Stimulated activated naive B cell treated with anti-CD40 and anti-IgM and Interleukin-4, amounts not matched to agents 10 μg/mL and 1 μg/mL and 100 μg/mL, for 72 hours (primary cell): Measurements from ENCODE around the gene NKAIN4.
A peak's percentile ranks its signal among the peaks of the same experiment; 100 is the strongest.

Experiments
- ATAC-seq, 2 donors: fragments of 150-1000 bp; cut with Tn5 transposase; replicated peaks; 2 replicates each; pipeline ENCODE4 v1.10.0; 2021; ENCODE audit warnings: moderate library complexity in 1 of 2
- DNase-seq: peaks from one replicate; pipeline ENCODE4 v3.0.0; 2021
- H3K27ac Mint-ChIP-seq: one replicate; pipeline ENCODE4 v1.8.0; 2022; ENCODE audit warnings: mild to moderate bottlenecking, mixed read lengths
- H3K27me3 Mint-ChIP-seq, 2 donors: one replicate each; pipeline ENCODE4 v1.8.0; 2022; ENCODE audit warnings: mixed read lengths in 2 of 2
- H3K36me3 Mint-ChIP-seq, 2 donors: one replicate each; pipeline ENCODE4 v1.8.0; 2022; ENCODE audit warnings: mixed read lengths in 2 of 2, mild to moderate bottlenecking in 1 of 2
- H3K4me1 Mint-ChIP-seq, 2 donors: one replicate each; pipeline ENCODE4 v1.8.0; 2022; ENCODE audit warnings: mixed read lengths in 2 of 2, mild to moderate bottlenecking in 1 of 2
- H3K4me3 Mint-ChIP-seq, 2 donors: one replicate each; pipeline ENCODE4 v1.8.0; 2022; ENCODE audit warnings: mild to moderate bottlenecking in 2 of 2, mixed read lengths in 2 of 2, moderate library complexity in 1 of 2
- H3K9me3 Mint-ChIP-seq, 2 donors: one replicate each; pipeline ENCODE4 v1.8.0; 2022; ENCODE audit warnings: mixed read lengths in 2 of 2, mild to moderate bottlenecking in 1 of 2

Gene NKAIN4

DNA sequence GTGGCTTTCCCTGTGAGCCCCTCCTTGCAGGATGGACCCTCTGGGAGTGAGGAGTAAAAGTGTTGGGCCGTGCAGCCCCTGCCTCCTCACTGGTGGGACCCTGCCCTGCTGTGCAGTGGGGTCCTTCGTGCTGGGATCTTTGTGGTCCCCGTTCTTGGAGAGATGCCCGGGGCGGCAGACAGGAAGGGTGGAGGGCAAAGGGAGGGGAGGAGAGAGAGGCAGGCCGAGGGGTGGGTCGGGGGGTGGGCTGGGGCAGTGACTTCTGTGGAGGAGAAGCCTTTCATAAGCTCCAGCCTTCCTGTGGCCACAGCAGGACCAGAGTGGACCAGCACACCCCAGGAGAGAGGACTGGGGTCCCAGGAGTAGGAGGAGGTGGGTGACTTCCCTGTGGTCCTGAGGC is 38.6 kb upstream of the NKAIN4 start, which contains the start of gene COL20A1:
Gene COL20A1 (plus strand): TSS at position 283 of the 400 bp plus-strand sequence. CDS start 1,922 bp downstream, outside the sequence.
- H3K36me3 Mint-ChIP-seq = peaks cover 5 to 17% of the 10 kb centered on the region in 2 donors
- no peak for DNase-seq
- H3K27ac Mint-ChIP-seq = peak within 1 kb of the TSS; percentile 20
- H3K4me3 Mint-ChIP-seq = no peak within 1 kb of the TSS
- peaks cover 29 to 31% of the 10 kb centered on the region in 2 donors for H3K27me3 Mint-ChIP-seq
- no peak for ATAC-seq
- no peaks in the 10 kb centered on the region for H3K9me3 Mint-ChIP-seq
- H3K4me1 Mint-ChIP-seq = peaks cover 7 to 9% of the 10 kb centered on the region in 2 donors

DNA sequence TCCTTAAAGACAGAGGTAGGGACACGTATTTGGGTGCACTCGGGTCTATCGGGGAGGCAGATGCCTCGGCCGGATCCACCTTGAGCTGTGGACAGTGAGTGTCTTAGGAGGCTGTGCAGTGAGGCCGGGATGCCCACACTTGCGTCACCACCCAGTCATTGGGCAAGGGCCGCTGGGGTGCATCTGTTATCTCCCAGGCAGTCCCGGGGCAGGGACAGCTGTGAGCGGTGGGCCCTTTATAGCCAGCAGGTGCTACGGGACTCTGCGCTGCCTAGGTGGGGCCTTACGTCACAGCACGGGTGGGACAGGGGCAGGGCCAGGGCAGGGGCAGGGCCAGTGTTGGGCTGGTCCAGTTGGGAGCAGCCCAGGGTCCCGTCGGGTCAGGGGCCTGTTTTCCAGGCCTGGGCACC is 38.0 kb upstream of the NKAIN4 start:
- Mint-ChIP-seq H3K36me3 (peaks cover 5 to 17% of the 10 kb centered on the region in 2 donors), H3K4me1 (peaks cover 7 to 9% of the 10 kb centered on the region in 2 donors), H3K27me3 (peaks cover 26 to 28% of the 10 kb centered on the region in 2 donors), H3K9me3 (no peaks in the 10 kb centered on the region), H3K27ac (peak overlapping the region; percentile 20), H3K4me3 (no peak overlapping the region)
- ATAC-seq (no peak), DNase-seq (no peak)

DNA sequence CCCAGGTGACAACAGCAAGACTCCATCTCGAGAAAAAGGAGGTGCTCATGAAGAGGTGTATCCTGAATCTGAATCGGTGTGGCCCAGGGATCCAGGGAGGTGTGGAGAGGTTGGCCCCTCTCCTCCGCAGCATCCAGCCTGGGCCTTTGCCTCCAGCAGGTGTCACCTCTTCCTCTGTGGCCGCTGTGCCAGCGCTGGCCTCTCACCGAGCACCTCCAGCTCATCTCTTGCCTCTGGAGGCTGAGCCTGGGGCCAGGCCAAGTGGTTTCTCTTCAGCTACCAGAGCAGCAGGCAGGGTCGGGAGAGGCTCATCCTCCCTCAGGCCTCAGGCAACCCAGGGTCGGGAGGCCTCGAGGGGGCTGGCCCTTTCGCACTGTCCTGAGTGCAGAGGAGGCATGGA is 37.5 kb upstream of the NKAIN4 start:
- Mint-ChIP-seq H3K9me3 (no peaks in the 10 kb centered on the region), H3K4me1 (peaks cover 7 to 9% of the 10 kb centered on the region in 2 donors), H3K36me3 (peaks cover 6 to 17% of the 10 kb centered on the region in 2 donors), H3K4me3 (no peak overlapping the region), H3K27ac (no peak overlapping the region), H3K27me3 (peaks cover 22 to 26% of the 10 kb centered on the region in 2 donors)
- no peak for DNase-seq
- ATAC-seq = no peak

DNA sequence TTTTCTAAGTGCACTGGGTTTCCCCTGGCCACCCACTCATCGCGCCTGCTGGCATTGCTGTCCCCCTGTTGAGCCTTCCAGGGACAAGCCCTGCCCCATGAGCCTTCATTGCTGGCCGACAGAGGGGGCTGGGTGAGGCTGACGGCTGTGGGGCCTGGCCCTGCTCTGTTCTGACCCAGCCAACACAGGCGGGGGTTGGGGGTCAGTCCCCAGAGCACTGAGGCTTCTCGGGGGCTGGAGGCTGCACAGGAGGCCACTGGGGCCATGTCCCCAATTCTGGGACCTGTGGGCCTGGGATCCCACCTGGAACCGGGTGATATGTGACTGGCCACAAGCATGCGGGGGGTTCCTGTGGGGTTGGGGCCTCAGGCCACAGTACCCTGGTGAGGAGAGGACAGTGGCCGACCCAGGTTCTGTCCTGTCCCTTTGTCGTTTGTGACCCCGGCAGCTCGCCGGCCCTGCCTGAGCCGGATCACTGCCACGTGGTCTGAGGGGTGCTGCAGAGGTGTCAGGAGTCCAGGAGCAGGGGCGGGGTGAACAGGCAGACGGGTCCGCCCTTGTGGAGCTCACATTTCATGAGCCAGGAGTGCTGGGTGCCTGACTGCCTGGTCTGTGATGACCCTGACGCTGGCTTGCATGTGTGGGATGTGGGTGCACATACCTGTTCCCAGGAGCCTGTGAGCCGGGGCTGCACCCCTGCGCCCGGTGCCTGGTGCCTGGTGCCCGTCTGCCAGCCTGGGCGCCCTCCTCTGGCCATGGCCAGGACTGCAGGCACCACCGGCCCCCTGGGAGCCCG is 36.6 kb upstream of the NKAIN4 start:
- DNase-seq (peak; percentile 46), ATAC-seq (peak; percentile 71 to 74)
- Mint-ChIP-seq H3K4me1 (peaks cover 7 to 9% of the 10 kb centered on the region in 2 donors), H3K27me3 (peaks cover 18 to 24% of the 10 kb centered on the region in 2 donors), H3K4me3 (no peak overlapping the region), H3K36me3 (peaks cover 8 to 22% of the 10 kb centered on the region in 2 donors), H3K9me3 (no peaks in the 10 kb centered on the region), H3K27ac (peak overlapping the region; percentile 9)

DNA sequence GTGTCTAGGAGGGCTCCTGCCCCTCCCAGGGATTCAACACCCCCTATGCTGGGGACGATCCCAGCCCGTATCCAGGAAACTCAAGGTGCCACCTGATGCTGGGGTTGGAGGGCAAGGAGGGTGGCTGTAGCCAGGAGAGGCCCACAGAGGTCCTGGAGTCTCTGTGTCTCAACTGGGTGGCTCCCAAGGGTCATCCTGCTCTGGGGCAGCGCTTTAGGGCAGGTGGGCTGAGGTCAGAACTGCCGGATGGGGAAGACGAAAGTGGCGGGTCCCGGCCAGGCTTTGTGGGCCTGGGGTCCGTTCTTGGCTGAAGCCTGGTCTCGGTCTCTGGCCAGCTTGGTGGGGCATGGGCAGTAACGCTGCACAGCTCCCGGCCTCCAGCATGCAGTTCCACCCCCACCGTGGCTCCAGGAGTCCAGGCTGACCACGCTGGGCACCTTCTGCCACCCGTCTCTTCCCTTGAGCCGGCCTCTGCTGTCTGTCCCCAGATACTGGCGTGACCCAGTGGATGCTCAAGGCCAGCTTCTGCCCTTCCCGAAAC is 35.9 kb upstream of the NKAIN4 start:
- ATAC-seq (no peak), DNase-seq (no peak)
- peaks cover 4 to 9% of the 10 kb centered on the region in 2 donors for H3K4me1 Mint-ChIP-seq
- no peak overlapping the region for H3K27ac Mint-ChIP-seq
- H3K9me3 Mint-ChIP-seq = no peaks in the 10 kb centered on the region
- H3K36me3 Mint-ChIP-seq = peaks cover 11 to 23% of the 10 kb centered on the region in 2 donors
- H3K4me3 Mint-ChIP-seq = no peak overlapping the region
- H3K27me3 Mint-ChIP-seq = peaks cover 12 to 17% of the 10 kb centered on the region in 2 donors

DNA sequence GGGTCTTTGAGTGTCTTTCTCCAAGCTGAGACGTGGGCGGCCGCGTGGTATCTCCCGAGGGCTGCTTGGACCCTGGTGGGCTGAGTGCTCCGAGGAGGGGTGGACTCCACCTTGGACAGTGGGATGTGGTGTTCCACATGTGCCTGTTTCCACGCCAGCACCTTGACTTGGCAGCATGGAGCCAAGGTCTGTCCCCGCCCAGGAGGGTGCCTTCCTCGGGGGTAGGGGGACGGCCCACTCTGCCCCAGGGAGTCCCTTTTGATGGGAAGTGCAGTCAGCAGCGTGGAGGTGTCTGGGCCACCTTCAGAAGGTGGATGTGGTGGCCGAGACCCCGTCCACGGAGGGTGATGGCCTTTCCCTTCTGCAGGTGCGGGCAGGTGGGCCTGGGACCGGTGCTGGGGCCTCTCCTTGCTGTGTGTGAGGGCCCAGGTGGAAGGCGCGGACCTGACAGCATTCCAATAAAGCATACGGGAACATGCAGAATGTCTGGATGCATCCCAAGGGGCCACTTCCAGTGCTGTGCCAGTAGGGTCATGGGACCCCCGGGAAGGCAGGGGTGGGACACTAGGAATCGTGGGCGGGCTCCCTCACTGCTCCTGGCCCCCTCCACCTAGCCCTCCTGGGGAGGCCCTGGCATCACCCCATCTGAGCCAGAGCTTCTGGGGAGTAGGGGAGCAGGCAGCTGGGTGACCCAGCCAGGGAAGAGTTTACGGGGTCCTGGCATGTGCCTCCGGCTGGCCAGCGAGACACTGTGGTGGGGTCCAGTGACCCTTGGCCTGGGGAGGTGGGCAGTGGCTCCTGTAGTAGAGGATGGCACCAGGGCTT is 35.3 kb upstream of the NKAIN4 start:
- H3K4me3 Mint-ChIP-seq = no peak overlapping the region

DNA sequence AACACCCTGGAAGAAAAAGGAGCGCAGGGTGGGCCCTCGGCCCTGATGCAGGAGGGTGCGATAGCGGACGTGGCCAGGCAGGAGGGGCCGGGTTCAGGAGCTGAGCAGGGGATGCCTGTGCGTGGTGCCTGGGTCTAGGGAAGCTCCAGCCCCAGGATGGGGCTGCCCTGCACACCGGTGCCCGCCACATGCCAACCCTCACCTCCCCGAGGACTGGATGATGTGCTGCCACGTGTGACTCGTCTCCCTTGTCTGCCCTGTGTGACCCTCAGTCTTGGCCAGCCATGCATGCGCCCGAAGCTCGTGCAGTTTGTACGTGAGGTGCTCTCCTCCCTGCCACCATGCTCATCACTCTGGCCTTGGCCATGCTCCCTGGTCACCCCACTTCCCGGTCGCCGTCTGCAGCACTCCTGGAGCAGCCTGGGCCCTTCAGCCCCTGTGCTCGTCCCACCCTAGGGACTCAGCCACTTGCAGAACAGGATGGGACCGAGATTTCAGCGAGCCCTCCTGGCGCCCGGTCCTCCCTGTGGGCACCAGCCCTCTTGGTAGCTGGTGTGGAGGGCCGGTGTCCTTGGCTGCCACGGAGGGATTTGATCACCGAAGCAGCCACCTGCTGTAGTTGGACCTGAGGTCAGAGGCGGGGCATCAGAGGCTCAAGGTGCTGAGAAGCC is 34.5 kb upstream of the NKAIN4 start:
- Mint-ChIP-seq H3K4me1 (peaks cover 7 to 9% of the 10 kb centered on the region in 2 donors), H3K36me3 (peaks cover 12 to 30% of the 10 kb centered on the region in 2 donors), H3K27me3 (peaks cover 0 to 6% of the 10 kb centered on the region in 2 donors), H3K4me3 (no peak overlapping the region), H3K9me3 (no peaks in the 10 kb centered on the region), H3K27ac (no peak overlapping the region)
- no peak for ATAC-seq
- no peak for DNase-seq

More for the DNA sequence above, 35.3 kb upstream of the NKAIN4 start:
- peaks cover 5 to 9% of the 10 kb centered on the region in 2 donors for H3K4me1 Mint-ChIP-seq
- peak overlapping the region; percentile 20 for H3K27ac Mint-ChIP-seq
- ATAC-seq (no peak), DNase-seq (no peak)
- peaks cover 12 to 26% of the 10 kb centered on the region in 2 donors for H3K36me3 Mint-ChIP-seq
- H3K9me3 Mint-ChIP-seq = no peaks in the 10 kb centered on the region
- H3K27me3 Mint-ChIP-seq = peaks cover 5 to 10% of the 10 kb centered on the region in 2 donors

DNA sequence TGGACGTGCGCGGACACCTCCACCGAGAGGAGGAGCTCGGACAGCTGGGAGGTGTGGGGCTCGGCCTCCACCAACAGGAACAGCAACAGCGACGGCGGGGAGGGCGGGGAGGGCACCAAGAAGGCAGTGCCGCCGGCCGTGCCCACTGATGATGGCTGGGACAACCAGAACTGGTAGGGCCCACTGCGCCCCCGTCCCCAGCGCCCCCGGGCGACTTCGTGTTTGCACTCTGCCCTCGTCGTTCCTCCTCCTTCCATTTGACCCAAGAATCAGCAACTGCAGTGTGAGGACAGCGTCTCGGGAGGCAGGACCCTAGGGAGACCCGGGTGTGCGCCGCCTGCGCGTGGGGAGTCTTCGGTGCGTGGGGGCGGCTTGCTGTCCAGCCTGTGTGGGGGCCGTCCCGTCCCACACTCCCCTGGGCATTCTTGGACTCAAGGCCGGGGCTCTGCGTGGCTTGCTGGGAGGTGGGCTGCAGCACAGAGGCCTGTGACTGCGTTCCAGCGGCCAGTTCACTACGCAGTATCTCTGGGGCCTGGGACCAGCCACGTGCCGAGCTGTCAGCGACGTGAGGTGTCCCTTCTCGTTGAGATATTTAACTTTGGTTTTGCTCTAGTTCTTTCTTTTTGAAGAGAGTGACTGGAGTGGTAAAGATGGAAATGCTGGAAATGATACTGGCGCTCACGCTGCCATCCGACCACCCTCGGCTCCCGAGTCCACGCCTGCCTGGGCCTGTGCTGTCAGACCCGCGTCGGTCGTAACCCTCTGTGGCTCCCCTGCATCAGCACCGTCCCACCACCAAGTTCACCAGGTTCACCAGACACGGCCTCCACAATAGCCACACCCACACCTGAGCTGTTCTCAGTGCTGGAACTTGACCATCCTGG is 33.7 kb upstream of the NKAIN4 start:
- ATAC-seq = no peak
- peaks cover 7 to 9% of the 10 kb centered on the region in 2 donors for H3K4me1 Mint-ChIP-seq
- no peaks in the 10 kb centered on the region for H3K9me3 Mint-ChIP-seq

DNA sequence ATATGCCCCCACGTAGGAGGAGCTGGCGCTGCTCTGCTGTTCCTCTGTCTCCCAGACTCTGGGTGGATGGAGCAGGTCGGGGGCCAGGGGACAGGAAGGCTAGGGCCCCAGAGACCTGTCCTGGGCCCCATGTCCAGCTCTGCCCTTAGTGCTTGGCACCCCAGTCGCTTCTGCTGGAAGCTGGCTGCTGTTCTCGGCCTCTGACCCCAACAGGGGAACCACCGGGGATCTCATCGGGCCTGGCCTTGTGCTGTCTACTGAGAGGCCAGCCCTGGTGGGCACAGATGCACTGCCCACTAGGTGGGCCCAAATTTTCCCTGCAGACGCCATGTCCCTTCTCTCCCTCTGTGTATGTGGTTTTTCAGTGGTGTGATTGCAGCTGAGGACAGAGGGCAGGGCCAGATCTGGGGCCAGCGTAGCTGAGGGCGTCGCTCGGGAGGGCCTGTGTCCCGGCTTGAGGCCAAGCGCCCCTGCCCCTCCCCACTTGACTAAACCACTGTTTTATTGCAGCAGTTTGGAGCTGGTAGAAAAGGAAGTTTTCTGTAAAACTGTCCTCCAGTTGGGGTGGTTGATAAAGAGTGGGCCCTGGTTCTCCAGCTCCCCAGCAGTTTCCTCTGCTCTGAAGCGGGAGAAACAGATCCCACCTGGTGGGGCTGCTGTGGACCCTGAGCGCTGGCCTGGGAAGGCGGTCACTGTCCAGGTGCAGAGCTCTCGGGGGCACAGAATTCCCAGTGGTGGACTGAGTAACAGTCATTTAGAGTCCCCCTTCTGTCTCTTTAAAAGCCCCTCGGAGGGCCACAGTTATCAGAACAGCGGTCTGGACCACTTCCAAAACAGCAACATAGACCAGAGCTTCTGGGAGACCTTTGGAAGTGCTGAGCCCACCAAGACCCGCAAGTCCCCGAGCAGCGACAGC is 32.8 kb upstream of the NKAIN4 start:
- Mint-ChIP-seq H3K4me3 (no peak overlapping the region), H3K9me3 (no peaks in the 10 kb centered on the region), H3K4me1 (peaks cover 7 to 9% of the 10 kb centered on the region in 2 donors), H3K27me3 (no peaks in the 10 kb centered on the region), H3K36me3 (peaks cover 19 to 36% of the 10 kb centered on the region in 2 donors), H3K27ac (no peak overlapping the region)
- DNase-seq (no peak), ATAC-seq (no peak)

More for the DNA sequence above, 33.7 kb upstream of the NKAIN4 start:
- Mint-ChIP-seq H3K36me3 (peaks cover 13 to 32% of the 10 kb centered on the region in 2 donors), H3K27ac (peak overlapping the region; percentile 31), H3K27me3 (no peaks in the 10 kb centered on the region), H3K4me3 (no peak overlapping the region)
- DNase-seq = no peak

DNA sequence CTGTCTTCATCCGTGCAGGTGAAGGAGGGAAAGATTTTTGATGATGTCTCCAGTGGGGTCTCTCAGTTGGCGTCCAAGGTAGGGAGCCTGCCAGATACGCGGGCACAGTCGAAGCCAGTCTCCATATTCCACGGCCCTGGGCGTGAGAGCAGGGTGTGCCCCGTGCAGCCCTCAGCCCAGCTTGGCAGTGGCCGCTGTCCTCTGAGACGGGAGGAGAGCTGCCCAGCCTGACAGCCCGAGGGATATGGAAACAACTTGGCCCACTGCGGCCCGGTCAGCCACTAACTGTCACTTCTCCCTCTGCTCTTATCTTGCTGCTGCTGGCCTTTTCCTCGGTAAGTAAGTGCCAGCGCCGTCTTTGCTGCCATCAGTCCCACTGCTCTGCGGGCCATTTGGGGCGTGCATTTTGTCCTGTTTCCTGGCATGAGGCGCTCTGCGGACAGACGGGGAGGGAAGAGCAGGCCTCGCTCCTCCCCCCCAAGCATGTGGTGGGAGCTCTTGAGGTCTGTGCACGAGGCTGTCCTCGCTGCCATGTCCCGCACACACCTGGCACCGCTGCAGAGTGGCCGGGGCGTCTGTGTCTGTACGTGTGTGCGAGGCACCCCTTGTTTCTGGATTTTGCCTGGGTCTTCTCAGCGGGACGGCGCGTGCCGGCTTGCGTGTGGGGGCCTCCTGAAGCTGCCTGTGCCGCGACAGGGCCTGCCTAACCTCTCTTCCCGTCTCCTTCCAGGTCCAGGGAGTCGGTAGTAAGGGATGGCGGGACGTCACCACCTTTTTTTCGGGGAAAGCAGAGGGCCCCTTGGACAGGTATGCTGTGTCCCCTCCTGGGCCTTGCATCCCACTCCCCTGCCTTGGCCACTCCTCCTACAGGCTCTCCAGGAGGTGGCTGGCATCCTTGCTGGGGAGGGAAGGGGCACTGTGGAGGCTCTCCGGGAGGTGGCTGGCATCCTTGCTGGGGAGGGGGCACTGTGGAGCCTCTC is 31.7 kb upstream of the NKAIN4 start:
- Mint-ChIP-seq H3K27ac (no peak overlapping the region), H3K27me3 (no peaks in the 10 kb centered on the region), H3K4me3 (no peak overlapping the region), H3K4me1 (peaks cover 6 to 7% of the 10 kb centered on the region in 2 donors), H3K36me3 (peaks cover 20 to 36% of the 10 kb centered on the region in 2 donors), H3K9me3 (no peaks in the 10 kb centered on the region)
- ATAC-seq = no peak
- DNase-seq = no peak

DNA sequence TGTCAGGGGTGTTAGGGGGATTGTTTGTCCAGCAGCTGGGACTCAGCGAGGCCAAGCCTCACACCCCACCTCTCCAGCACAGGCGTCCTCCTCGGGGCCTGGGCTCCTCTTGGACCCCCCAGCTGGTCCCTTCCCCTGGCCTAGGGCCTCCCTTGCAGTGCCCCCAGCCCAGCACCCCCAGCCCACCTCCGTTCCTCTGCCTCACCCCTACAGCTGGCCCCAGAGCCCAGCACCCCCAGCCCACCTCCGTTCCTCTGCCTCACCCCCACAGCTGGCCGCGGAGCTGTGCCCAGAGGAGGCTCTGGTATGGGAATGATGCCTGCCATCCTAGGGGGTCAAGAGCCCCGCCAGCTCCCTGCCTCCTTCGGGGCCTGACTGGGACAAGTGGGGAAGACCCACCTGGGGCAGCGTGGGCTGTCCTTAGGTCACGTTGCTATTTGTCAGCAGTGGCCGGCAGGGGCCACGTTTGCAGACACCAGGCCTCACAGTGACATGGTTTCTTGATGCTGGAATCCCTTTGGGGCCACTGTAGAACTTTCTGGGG is 30.8 kb upstream of the NKAIN4 start:
- ATAC-seq (no peak), DNase-seq (no peak)
- peak overlapping the region in 1 of 2 donors; percentile 74 for H3K4me3 Mint-ChIP-seq
- peak overlapping the region; percentile 75 for H3K27ac Mint-ChIP-seq
- H3K36me3 Mint-ChIP-seq = peaks cover 26 to 42% of the 10 kb centered on the region in 2 donors
- H3K4me1 Mint-ChIP-seq = peaks cover 0 to 7% of the 10 kb centered on the region in 2 donors
- no peaks in the 10 kb centered on the region for H3K9me3 Mint-ChIP-seq
- no peaks in the 10 kb centered on the region for H3K27me3 Mint-ChIP-seq
